H1 (cell line): Measurements from ENCODE around the gene TRAF3IP1. TPM values are rescaled to one million over a fixed set of nuclear protein-coding genes. Genes with fewer than 3 reads are reported as not detected.
A peak's percentile ranks its signal among the peaks of the same experiment; 100 is the strongest.

Experiments used
- CTCF ChIA-PET: fragments of 300-600 bp; sonication (Branson Sonifier 250); formaldehyde crosslinking; loops from one replicate; lab custom pipeline; 2021; ENCODE audit not compliant: partially characterized antibody; lab: Charles Lee
- POLR2A ChIA-PET: fragments of 300-600 bp; sonication (Branson Sonifier 250); formaldehyde crosslinking; loops from one replicate; lab custom pipeline; 2021; ENCODE audit warnings: inconsistent platforms; ENCODE audit not compliant: partially characterized antibody; lab: Charles Lee
- DNase-seq, 2 experiments: peaks; one replicate each; pipeline versions ENCODE4 v3.0.0 to v3.0.0-alpha.2; 2010 to 2022; ENCODE audit warnings: low spot score in 2 of 2, low read depth in 1 of 2, mixed read lengths in 1 of 2
- FAIRE-seq: peaks from 2 replicates; lab custom pipeline; 2011; peaks lifted over from hg19 to GRCh38; lab: Jason Lieb, UNC
- H2AFZ ChIP-seq: 2 replicates; pipeline ENCODE4 v1.8.1; 2012; ENCODE audit warnings: low read length, inconsistent platforms
- H2AK5ac ChIP-seq: 2 replicates; pipeline ENCODE4 v1.6.1; 2013; ENCODE audit warnings: low read depth, low read length
- H2BK120ac ChIP-seq: replicated peaks from 2 replicates; pipeline ENCODE3; 2013; ENCODE audit warnings: low read depth, low read length, inconsistent platforms
- H2BK12ac ChIP-seq: 2 replicates; pipeline ENCODE4 v1.6.1; 2013; ENCODE audit warnings: low read depth, low read length
- H2BK15ac ChIP-seq: 2 replicates; pipeline ENCODE4 v1.6.1; 2013; ENCODE audit warnings: low read length
- H2BK20ac ChIP-seq: 2 replicates; pipeline ENCODE4 v1.6.1; 2013; ENCODE audit warnings: low read length
- H2BK5ac ChIP-seq: 2 replicates; pipeline ENCODE4 v1.6.1; 2013; ENCODE audit warnings: low read depth, low read length
- H3K14ac ChIP-seq: 2 replicates; pipeline ENCODE4 v1.6.1; 2013; ENCODE audit warnings: inconsistent platforms; ENCODE audit not compliant: insufficient read length
- H3K18ac ChIP-seq: 2 replicates; pipeline ENCODE4 v1.6.1; 2013; ENCODE audit warnings: low read length; ENCODE audit errors: extremely low read depth
- H3K23ac ChIP-seq: 2 replicates; pipeline ENCODE4 v1.6.1; 2013; ENCODE audit warnings: inconsistent platforms; ENCODE audit not compliant: insufficient read length
- H3K23me2 ChIP-seq: 2 replicates; pipeline ENCODE4 v1.6.1; 2013; ENCODE audit warnings: low read depth, low read length
- H3K27ac ChIP-seq: 2 replicates; pipeline ENCODE4 v1.6.1; 2011; ENCODE audit warnings: low read depth, low read length, inconsistent platforms
- H3K27me3 ChIP-seq, 4 experiments: replicated peaks in 1 of 4; 1 replicate in 1 of 4; 2 replicates in 3 of 4; pipeline versions ENCODE4 v1.6.1 to v1.8.1; 2011 to 2013; ENCODE audit warnings: low read length in 3 of 4, mild to moderate bottlenecking in 3 of 4, inconsistent platforms in 2 of 4, mixed read lengths in 2 of 4, moderate library complexity in 1 of 4; ENCODE audit not compliant: control insufficient read depth in 3 of 4, insufficient read depth in 3 of 4; ENCODE audit errors: extremely low read depth in 1 of 4
- H3K36me3 ChIP-seq, 4 experiments: 2 replicates each; pipeline versions ENCODE4 v1.6.1 to v1.8.1; 2011 to 2013; ENCODE audit warnings: mild to moderate bottlenecking in 4 of 4, low read length in 3 of 4, moderate library complexity in 2 of 4, control low read depth in 1 of 4, inconsistent platforms in 1 of 4; ENCODE audit not compliant: insufficient read depth in 4 of 4, control insufficient read depth in 2 of 4
- H3K4ac ChIP-seq: replicated peaks from 2 replicates; pipeline ENCODE3; 2013; ENCODE audit warnings: low read length, low read depth, mixed read lengths, inconsistent platforms; ENCODE audit not compliant: insufficient read length
- H3K4me1 ChIP-seq, 4 experiments: replicated peaks in 1 of 4; 1 replicate in 1 of 4; 2 replicates in 3 of 4; pipeline versions ENCODE4 v1.6.1 to v1.8.1; 2011 to 2013; ENCODE audit warnings: low read length in 3 of 4, inconsistent platforms in 2 of 4, mixed read lengths in 1 of 4; ENCODE audit not compliant: insufficient read depth in 4 of 4, control insufficient read depth in 3 of 4
- H3K4me2 ChIP-seq, 2 experiments: 2 replicates each; pipeline versions ENCODE4 v1.6.1 to v1.8.1; 2011 to 2013; ENCODE audit warnings: low read depth in 2 of 2, low read length in 2 of 2, control low read depth in 1 of 2, inconsistent platforms in 1 of 2, mild to moderate bottlenecking in 1 of 2; ENCODE audit not compliant: insufficient read depth in 1 of 2
- H3K4me3 ChIP-seq, 4 experiments: fragments of 200-600, 300-600 bp in 1 of 4; sonication (generic), shearing (Covaris generic), sonication (Bioruptor Twin) in 1 of 4; 2 replicates each; pipeline versions ENCODE4 v1.5.1 to v1.8.1; 2011 to 2016; ENCODE audit warnings: low read length in 4 of 4, low read depth in 3 of 4, control low read depth in 2 of 4, inconsistent platforms in 2 of 4, mild to moderate bottlenecking in 2 of 4, mixed read lengths in 1 of 4, moderate library complexity in 1 of 4; ENCODE audit not compliant: insufficient read depth in 2 of 4; ENCODE audit errors: extremely low read depth in 1 of 4
- H3K56ac ChIP-seq: replicated peaks from 2 replicates; pipeline ENCODE3; 2013; ENCODE audit warnings: low read depth, mild to moderate bottlenecking, mixed read lengths, low read length, inconsistent platforms; ENCODE audit not compliant: insufficient read length
- H3K79me1 ChIP-seq: 2 replicates; pipeline ENCODE4 v1.6.1; 2013; ENCODE audit warnings: low read depth, low read length, control low read depth
- H3K79me2 ChIP-seq, 2 experiments: 2 replicates each; pipeline versions ENCODE4 v1.6.1 to v1.8.1; 2012 to 2013; ENCODE audit warnings: low read length in 2 of 2, mild to moderate bottlenecking in 2 of 2, inconsistent platforms in 1 of 2; ENCODE audit not compliant: insufficient read depth in 2 of 2, control insufficient read depth in 1 of 2
- H3K9ac ChIP-seq, 4 experiments: replicated peaks in 1 of 4; 1 replicate in 1 of 4; 2 replicates in 3 of 4; pipeline versions ENCODE4 v1.6.1 to v1.8.1; 2011 to 2013; ENCODE audit warnings: low read depth in 3 of 4, low read length in 3 of 4, control low read depth in 2 of 4, mild to moderate bottlenecking in 2 of 4, moderate library complexity in 2 of 4, inconsistent platforms in 1 of 4; ENCODE audit errors: extremely low read depth in 1 of 4
- H3K9me3 ChIP-seq, 2 experiments: 2 replicates each; pipeline versions ENCODE4 v1.6.1 to v1.8.1; 2012 to 2013; ENCODE audit warnings: mild to moderate bottlenecking in 2 of 2, moderate library complexity in 2 of 2, control low read depth in 1 of 2, inconsistent platforms in 1 of 2, low read depth in 1 of 2, low read length in 1 of 2, mixed read lengths in 1 of 2; ENCODE audit not compliant: insufficient read depth in 2 of 2
- H4K20me1 ChIP-seq, 2 experiments: replicated peaks in 1 of 2; 2 replicates each; pipeline versions ENCODE3 to v1.8.1; 2011 to 2013; ENCODE audit warnings: inconsistent platforms in 2 of 2, low read length in 2 of 2, mild to moderate bottlenecking in 1 of 2; ENCODE audit not compliant: insufficient read depth in 2 of 2, control insufficient read depth in 1 of 2
- H4K5ac ChIP-seq: 2 replicates; pipeline ENCODE4 v1.6.1; 2013; ENCODE audit warnings: low read length, low read depth, mixed read lengths, inconsistent platforms; ENCODE audit not compliant: insufficient read length
- H4K8ac ChIP-seq: 2 replicates; pipeline ENCODE4 v1.8.0; 2013; ENCODE audit warnings: mild to moderate bottlenecking, moderate library complexity, low read length, inconsistent platforms; ENCODE audit not compliant: insufficient read depth; ENCODE audit errors: extremely low read depth
- H4K91ac ChIP-seq: replicated peaks from 2 replicates; pipeline ENCODE3; 2013; ENCODE audit warnings: low read length, mixed read lengths, inconsistent platforms; ENCODE audit not compliant: insufficient read length
- CHD2 ChIP-seq: IDR thresholded peaks from 2 replicates; pipeline ENCODE4 v1.6.1; 2012; ENCODE audit warnings: low read length, improper control_type of control experiment
- RFX5 ChIP-seq: IDR thresholded peaks from 2 replicates; pipeline ENCODE4 v1.6.1; 2011; ENCODE audit warnings: low read depth, low read length, improper control_type of control experiment, borderline replicate concordance
- SIRT6 ChIP-seq: IDR thresholded peaks from one replicate; pipeline ENCODE4 v1.7.1; 2012; ENCODE audit warnings: low read length, inconsistent platforms
- SP1 ChIP-seq: IDR thresholded peaks from 2 replicates; pipeline ENCODE4 v1.6.1; 2011; ENCODE audit warnings: low read depth, low read length
- TAF7 ChIP-seq: optimal IDR thresholded peaks from 2 replicates; pipeline ENCODE3; 2011; ENCODE audit warnings: low read depth, mild to moderate bottlenecking, inconsistent platforms, low read length, moderate library complexity, borderline replicate concordance
- WGBS, 2 experiments: shearing (Covaris generic) in 1 of 2; methylation state at CpG; one replicate each; pipeline versions ENCODE4 v1.1.6 to v1.1.7; 2013 to 2015; ENCODE audit warnings: low lambda C conversion rate in 2 of 2, mixed read lengths in 2 of 2, inconsistent platforms in 1 of 2, low coverage in 1 of 2, missing lambda C conversion rate in 1 of 2; ENCODE audit not compliant: insufficient replicate concordance in 2 of 2, insufficient coverage in 1 of 2, insufficient read length in 1 of 2; ENCODE audit errors: extremely low coverage in 1 of 2, missing lambda C conversion rate in 1 of 2; 5-methylcytosine and 5-hydroxymethylcytosine counted together
- polyA plus RNA-seq, 7 experiments: library from polyadenylated mRNA; depleted of rRNA in 3 of 7; stranded (reverse) in 5 of 7; unstranded in 2 of 7; fragments of >200 nt in 5 of 7; fragments of 200-250 nt in 2 of 7; gene quantifications; 1 replicate in 5 of 7; 2 replicates in 1 of 7; 4 replicates in 1 of 7; pipeline versions ENCODE4 v1.2.1 to v1.2.3, GENCODE V29; 2011 to 2013; ENCODE audit warnings: missing spikeins in 2 of 7, mixed read lengths in 2 of 7
- total RNA-seq: library from RNA; stranded (reverse); fragmentation: NEBNext Ultra II Directional; extraction: Animal tissue kit (Norgen Biotek cat#: 25700); gene quantifications from 2 replicates; pipeline ENCODE4 v1.2.1, GENCODE V29; 2021

TRAF3IP1 gene
- total and polyA plus RNA-seq, 2 of the 8 experiments (the other 6 are each of a cell fraction or from before 2014, with no cell fraction given) = 2.3 to 17.5 TPM

GRCh38 chr2:238423561-238424312 is 103.4 kb downstream of the TRAF3IP1 start:
- H3K23ac ChIP-seq = no peak overlapping the region
- no peak overlapping the region for H2BK120ac ChIP-seq
- H3K27me3 ChIP-seq = no peaks in the 10 kb centered on the region
- H3K4me2 ChIP-seq = no peak overlapping the region
- no peaks in the 10 kb centered on the region for H3K36me3 ChIP-seq
- no peak overlapping the region for H4K8ac ChIP-seq
- H4K91ac ChIP-seq = no peak overlapping the region
- H2BK20ac ChIP-seq = no peak overlapping the region
- no peak for FAIRE-seq
- H2BK15ac ChIP-seq = peak overlapping the region; percentile 46; the same call in 1 of the 2 replicates
- H3K14ac ChIP-seq = no peak overlapping the region
- no peak overlapping the region for H3K4ac ChIP-seq
- TF ChIP-seq SP1 = no peak
- TF ChIP-seq CHD2 = no peak
- no peak for TF ChIP-seq RFX5
- TF ChIP-seq SIRT6 = no peak
- TF ChIP-seq TAF7 = no peak
- peaks cover 11% of the 10 kb centered on the region for H3K23me2 ChIP-seq
- H3K4me1 ChIP-seq = peaks cover 0 to 25% (median 17%) of the 10 kb centered on the region in 4 experiments; a peak in 6 of 7 replicates
- peaks cover 9 to 16% of the 10 kb centered on the region in 2 experiments; a peak in 3 of 4 replicates for H3K79me2 ChIP-seq
- H3K4me3 ChIP-seq = no peak overlapping the region
- H2AFZ ChIP-seq = no peak overlapping the region
- ChIA-PET CTCF (interaction anchor here (0.8 to 1.2 kb wide), 3 partner anchors 10 to 56 kb away, joined by 3 read pairs; no protein-coding TSS in a partner anchor), POLR2A (interaction anchor here (0.9 kb wide), 1 partner anchor 15 kb away, joined by 3 read pairs; no protein-coding TSS in a partner anchor)
- no peak overlapping the region for H3K56ac ChIP-seq
- H3K9ac ChIP-seq = no peak overlapping the region
- H4K5ac ChIP-seq = no peak overlapping the region
- H2BK12ac ChIP-seq = 0 out of 2 replicates have a peak overlapping the region, but pooled peaks have one; percentile 39
- peaks cover 12% of the 10 kb centered on the region for H3K79me1 ChIP-seq
- DNase-seq = no peak
- H3K18ac ChIP-seq = no peak overlapping the region
- H3K9me3 ChIP-seq = no peaks in the 10 kb centered on the region
- WGBS, 2 experiments = 89% methylated on average over 6 of the region's 9 CpGs; no CpG with 5 or more reads in 1 of the 2 experiments
- H2AK5ac ChIP-seq = 0 out of 2 replicates have a peak overlapping the region, but pooled peaks have one; percentile 19
- H3K27ac ChIP-seq = no peak overlapping the region
- peaks cover 0 to 2% of the 10 kb centered on the region in 2 experiments for H4K20me1 ChIP-seq
- H2BK5ac ChIP-seq = no peak overlapping the region
